ENCODE results near the gene TUFT1. TPM values are rescaled to one million over a fixed set of nuclear protein-coding genes. Genes with fewer than 3 reads are reported as not detected.

Gene TUFT1
- total and polyA plus RNA-seq, 2 of the 8 experiments (the other 6 are each of a cell fraction or from before 2014, with no cell fraction given) = 7.3 to 10.4 TPM

DNA sequence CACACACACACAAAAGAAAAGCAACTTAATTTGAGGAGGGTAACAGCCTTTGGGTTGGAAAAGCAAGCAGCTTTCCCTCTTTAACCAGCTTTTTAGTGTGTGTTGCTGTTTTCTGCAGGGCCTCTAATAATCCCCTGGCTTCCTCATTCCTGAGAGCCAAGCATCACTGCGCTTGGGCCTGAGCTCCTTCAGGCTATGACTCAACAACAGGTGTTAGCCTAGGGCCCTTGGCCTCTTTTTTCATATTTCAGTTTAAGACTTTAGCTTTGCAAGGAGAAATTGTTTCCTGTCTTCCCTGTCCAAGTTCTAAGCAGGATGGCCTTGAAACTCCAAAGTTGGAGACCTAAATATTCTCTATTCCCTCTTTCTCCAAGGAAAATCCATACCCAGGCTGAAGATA lies 45.5 kb downstream of the TUFT1 start:
- Histone ChIP-seq H2BK12ac (ENCODE audit: low read depth, low read length) (no peak overlapping the region), H3K18ac (ENCODE audit: extremely low read depth, low read length) (no peak overlapping the region), H3K36me3 (ENCODE audit: control insufficient read depth in 2 of 4, insufficient read depth in 4 of 4, low read length in 3 of 4) (peaks cover 0 to 7% (median 2%) of the 10 kb centered on the region in 4 experiments; a peak in 2 of 8 replicates), H3K23ac (ENCODE audit: insufficient read length) (no peak overlapping the region), H3K14ac (ENCODE audit: insufficient read length) (no peak overlapping the region), H3K56ac (replicated peaks; ENCODE audit: insufficient read length, low read depth, low read length) (no peak overlapping the region), H2BK120ac (replicated peaks; ENCODE audit: low read depth, low read length) (no peak overlapping the region), H3K9ac (replicated peaks in 1 of 4; ENCODE audit: extremely low read depth in 1 of 4, low read depth in 3 of 4, low read length in 3 of 4) (no peak overlapping the region), H2BK20ac (ENCODE audit: low read length) (no peak overlapping the region), H2BK5ac (ENCODE audit: low read depth, low read length) (no peak overlapping the region), H4K5ac (ENCODE audit: insufficient read length, low read depth, low read length) (no peak overlapping the region), H3K79me1 (ENCODE audit: low read depth, low read length) (no peaks in the 10 kb centered on the region), H4K8ac (ENCODE audit: extremely low read depth, insufficient read depth, low read length) (no peak overlapping the region), H2AFZ (ENCODE audit: low read length) (no peak overlapping the region), H2AK5ac (ENCODE audit: low read depth, low read length) (no peak overlapping the region), H3K4me2 (ENCODE audit: insufficient read depth in 1 of 2, low read depth in 2 of 2, low read length in 2 of 2) (no peak overlapping the region), H2BK15ac (ENCODE audit: low read length) (no peak overlapping the region), H3K9me3 (ENCODE audit: insufficient read depth in 2 of 2, low read depth in 1 of 2, low read length in 1 of 2) (no peaks in the 10 kb centered on the region), H4K20me1 (replicated peaks in 1 of 2; ENCODE audit: control insufficient read depth in 1 of 2, insufficient read depth in 2 of 2, low read length in 2 of 2) (no peaks in the 10 kb centered on the region), H3K27ac (ENCODE audit: low read depth, low read length) (no peak overlapping the region), H3K23me2 (ENCODE audit: low read depth, low read length) (no peaks in the 10 kb centered on the region), H3K4me1 (replicated peaks in 1 of 4; ENCODE audit: control insufficient read depth in 3 of 4, insufficient read depth in 4 of 4, low read length in 3 of 4) (peaks cover 0 to 2% (median 0%) of the 10 kb centered on the region in 4 experiments; a peak in 1 of 7 replicates), H3K79me2 (ENCODE audit: control insufficient read depth in 1 of 2, insufficient read depth in 2 of 2, low read length in 2 of 2) (no peaks in the 10 kb centered on the region), H3K4me3 (ENCODE audit: extremely low read depth in 1 of 4, insufficient read depth in 2 of 4, low read depth in 3 of 4, low read length in 4 of 4) (no peak overlapping the region), H4K91ac (replicated peaks; ENCODE audit: insufficient read length, low read length) (no peak overlapping the region), H3K27me3 (replicated peaks in 1 of 4; ENCODE audit: control insufficient read depth in 3 of 4, extremely low read depth in 1 of 4, insufficient read depth in 3 of 4, low read length in 3 of 4) (no peaks in the 10 kb centered on the region), H3K4ac (replicated peaks; ENCODE audit: insufficient read length, low read depth, low read length) (no peak overlapping the region)
- DNase-seq (ENCODE audit: low read depth in 1 of 2, low spot score in 2 of 2) = no peak
- 62% methylated on average over 1 of the region's 1 CpG; no CpG with 5 or more reads in 1 of the 2 experiments for WGBS, 2 experiments (ENCODE audit: extremely low coverage in 1 of 2, insufficient coverage in 1 of 2, insufficient read length in 1 of 2, insufficient replicate concordance in 2 of 2, low coverage in 1 of 2, low lambda C conversion rate in 2 of 2, missing lambda C conversion rate in 1 of 2)
- POLR2A ChIA-PET (ENCODE audit: partially characterized antibody) = interaction anchor here (1.0 to 1.4 kb wide), 4 partner anchors 37 to 55 kb away, joined by 3 to 5 read pairs (median 4); no protein-coding TSS in a partner anchor
- CTCF ChIA-PET (ENCODE audit: partially characterized antibody) = interaction anchor here (1.6 kb wide), 1 partner anchor 8 kb away, joined by 5 read pairs; no protein-coding TSS in a partner anchor
- no peak for TF ChIP-seq CHD1 (IDR thresholded peaks at IDR 0.05; ENCODE audit: low read depth, low read length)
- TF ChIP-seq, protein P1, sequence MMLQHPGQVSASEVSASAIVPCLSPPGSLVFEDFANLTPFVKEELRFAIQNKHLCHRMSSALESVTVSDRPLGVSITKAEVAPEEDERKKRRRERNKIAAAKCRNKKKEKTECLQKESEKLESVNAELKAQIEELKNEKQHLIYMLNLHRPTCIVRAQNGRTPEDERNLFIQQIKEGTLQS (IDR thresholded peaks at IDR 0.05; ENCODE audit: insufficient read depth, low read depth, low read length) = no peak
- no peak for FAIRE-seq
